Hematopoietic multipotent progenitor cell treated with erythropoietin and hydrocortisone succinate and interleukin-3 and kit ligand, for 17 days (in vitro differentiated cells): ENCODE measurements around the gene SLCO3A1.
"Not testable (repeated sequence)": the region's sequence is repeated elsewhere in the genome, so short reads cannot be mapped to it uniquely, and the experiment has no call there.

Experiments
- DNase-seq: peaks from one replicate; pipeline ENCODE4 v3.0.0-alpha.2; 2015; ENCODE audit warnings: low spot score

The SLCO3A1 gene

DNA sequence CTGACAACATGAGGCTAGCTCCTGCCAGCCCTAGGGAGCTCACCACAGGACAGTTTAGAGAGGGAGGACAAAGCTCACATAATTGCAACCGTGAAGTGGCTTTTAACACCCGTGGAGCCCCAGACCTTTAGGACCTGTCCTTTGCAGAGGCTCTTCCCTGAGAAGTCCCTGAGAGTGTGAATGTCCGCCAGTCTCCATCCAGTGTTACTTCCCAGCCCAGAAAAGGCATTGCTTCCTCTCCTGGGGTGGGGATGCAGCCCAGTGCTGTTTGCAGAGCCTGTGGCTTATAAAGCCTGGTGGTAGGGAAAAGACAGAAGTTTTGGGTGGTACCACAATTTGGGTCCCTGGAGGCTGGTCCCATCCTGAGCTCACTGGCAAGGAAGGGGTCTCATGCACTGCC lies 182.0 kb downstream of the SLCO3A1 start:
- DNase-seq, result no peak

DNA sequence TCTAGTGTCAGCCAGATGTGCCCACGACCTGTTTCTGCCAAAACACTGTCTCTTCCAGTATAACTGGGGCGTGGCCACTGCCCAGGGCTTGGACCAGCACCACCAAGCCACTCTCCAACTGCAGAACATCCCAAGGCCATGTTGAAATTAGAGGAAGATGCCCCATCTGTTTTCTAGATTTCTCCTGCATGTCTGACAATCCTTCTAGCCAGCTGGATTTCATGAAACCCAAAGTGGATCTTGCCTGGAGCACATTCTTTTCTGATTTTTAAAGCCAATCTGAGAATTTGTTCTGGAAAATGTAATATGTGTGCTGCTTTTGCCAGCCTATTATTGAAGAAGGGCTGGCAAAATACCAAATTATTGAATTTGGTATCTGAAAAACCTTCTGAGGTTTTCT lies 182.5 kb downstream of the SLCO3A1 start:
- no peak for DNase-seq

DNA sequence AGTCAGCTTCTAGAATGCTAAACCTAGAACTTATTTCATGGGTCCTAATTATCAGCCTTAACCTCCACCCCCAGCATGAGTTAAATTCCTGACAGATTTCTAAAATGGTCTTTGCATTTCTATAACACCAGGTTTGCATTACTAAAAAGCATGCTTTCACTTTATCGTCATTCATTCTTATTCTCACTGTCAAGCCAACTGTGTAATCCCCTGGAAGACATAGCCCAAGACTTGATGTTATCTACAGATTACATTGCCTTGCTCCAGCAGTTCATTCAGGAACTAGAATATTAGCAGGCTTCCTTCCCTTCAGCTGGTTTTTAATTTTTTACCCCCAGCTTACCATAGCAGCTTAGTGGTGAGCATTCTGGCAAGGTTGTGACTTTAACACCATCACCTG lies 184.0 kb downstream of the SLCO3A1 start:
- DNase-seq, result no peak

- no peak for DNase-seq
Observed at GRCh38 chr15:92040350-92040749, 186.8 kb downstream of the SLCO3A1 start.

- no peak for DNase-seq
Observed at GRCh38 chr15:92041371-92041770, 187.9 kb downstream of the SLCO3A1 start.

GRCh38 chr15:92043283-92043682 lies 189.8 kb downstream of the SLCO3A1 start:
- DNase-seq, result no peak

- DNase-seq, result no peak
Observed at GRCh38 chr15:92044203-92044909, 190.8 kb downstream of the SLCO3A1 start.

GRCh38 chr15:92047900-92048299 lies 194.4 kb downstream of the SLCO3A1 start:
- DNase-seq, result no peak

DNA sequence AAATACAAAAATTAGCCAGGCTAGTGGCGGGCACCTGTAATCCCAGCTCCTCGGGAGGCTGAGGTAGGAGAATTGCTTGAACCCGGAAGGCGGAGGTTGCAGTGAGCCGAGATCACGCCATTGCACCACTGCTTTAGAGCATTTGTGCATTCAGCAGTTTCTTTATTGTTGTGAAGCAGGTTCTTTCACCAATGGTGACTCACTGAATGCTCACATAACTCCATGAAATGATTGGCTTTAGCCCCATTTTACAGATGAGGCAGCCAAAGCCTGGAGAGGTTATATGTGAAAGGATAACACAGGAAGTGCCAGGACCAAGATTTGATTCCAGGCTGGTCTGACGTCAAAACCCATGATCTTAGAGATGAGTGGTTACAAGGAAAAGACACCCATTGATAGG lies 195.2 kb downstream of the SLCO3A1 start:
- no peak for DNase-seq

GRCh38 chr15:92049290-92049989 lies 195.9 kb downstream of the SLCO3A1 start:
- no peak for DNase-seq

GRCh38 chr15:92050220-92050898 lies 196.9 kb downstream of the SLCO3A1 start:
- no peak for DNase-seq

- no peak for DNase-seq
Observed at GRCh38 chr15:92051716-92052115, 198.2 kb downstream of the SLCO3A1 start.

DNA sequence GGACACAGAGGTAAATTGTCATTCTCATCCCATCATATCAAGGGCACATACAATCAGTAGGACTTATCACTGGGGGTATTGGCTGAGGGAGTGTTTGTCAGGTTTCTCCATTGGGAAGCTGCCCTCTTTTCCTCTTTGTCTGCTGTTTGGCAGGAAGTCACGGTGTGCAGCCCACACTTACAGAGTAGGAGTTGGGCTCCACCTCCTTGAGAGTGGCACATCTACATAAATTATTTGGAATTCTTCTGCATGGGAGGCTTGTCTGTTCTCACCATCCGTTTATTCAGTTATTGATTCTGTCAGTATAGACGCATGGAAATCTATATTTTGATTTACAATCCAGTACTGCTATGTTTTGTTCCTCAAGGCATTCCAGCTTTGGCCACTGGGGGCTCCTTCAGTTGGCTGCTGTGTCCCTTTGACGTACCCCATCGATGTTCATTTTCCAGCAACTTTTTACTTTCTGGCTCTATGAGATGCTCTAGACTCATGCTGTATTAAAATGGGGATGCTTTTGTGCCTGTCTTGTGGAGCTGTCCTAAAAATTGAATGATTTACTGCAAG lies 200.3 kb downstream of the SLCO3A1 start:
- no peak for DNase-seq

GRCh38 chr15:92056875-92057274 lies 203.4 kb downstream of the SLCO3A1 start:
- no peak for DNase-seq

- no peak for DNase-seq
Observed at GRCh38 chr15:92059036-92059970, 205.8 kb downstream of the SLCO3A1 start.

GRCh38 chr15:92059971-92060311 lies 206.4 kb downstream of the SLCO3A1 start:
- not testable (repeated sequence) for DNase-seq

GRCh38 chr15:92061511-92062195 lies 208.1 kb downstream of the SLCO3A1 start:
- DNase-seq, result no peak

DNA sequence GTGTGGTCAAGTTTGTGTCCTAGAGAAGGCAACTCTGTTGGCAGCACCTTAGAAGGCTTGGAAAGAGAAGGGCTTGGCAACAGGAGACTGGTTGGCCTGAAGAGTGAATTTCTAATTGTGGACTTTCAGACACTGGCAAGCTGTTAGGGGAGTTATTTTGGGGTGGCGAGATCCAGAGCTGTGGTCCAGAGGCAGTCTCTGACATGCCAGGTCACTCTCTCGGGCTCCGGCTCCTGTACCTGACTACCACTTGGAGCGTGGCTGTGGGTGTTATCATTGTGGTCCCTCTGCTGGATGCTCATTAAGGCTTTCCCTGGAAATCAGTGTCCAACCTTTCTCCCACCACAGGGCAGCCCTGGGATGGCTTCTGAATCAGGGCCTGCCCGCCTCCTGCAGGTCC lies 209.0 kb downstream of the SLCO3A1 start:
- no peak for DNase-seq

- DNase-seq, result no peak
Observed at GRCh38 chr15:92068121-92068520, 214.6 kb downstream of the SLCO3A1 start.

DNA sequence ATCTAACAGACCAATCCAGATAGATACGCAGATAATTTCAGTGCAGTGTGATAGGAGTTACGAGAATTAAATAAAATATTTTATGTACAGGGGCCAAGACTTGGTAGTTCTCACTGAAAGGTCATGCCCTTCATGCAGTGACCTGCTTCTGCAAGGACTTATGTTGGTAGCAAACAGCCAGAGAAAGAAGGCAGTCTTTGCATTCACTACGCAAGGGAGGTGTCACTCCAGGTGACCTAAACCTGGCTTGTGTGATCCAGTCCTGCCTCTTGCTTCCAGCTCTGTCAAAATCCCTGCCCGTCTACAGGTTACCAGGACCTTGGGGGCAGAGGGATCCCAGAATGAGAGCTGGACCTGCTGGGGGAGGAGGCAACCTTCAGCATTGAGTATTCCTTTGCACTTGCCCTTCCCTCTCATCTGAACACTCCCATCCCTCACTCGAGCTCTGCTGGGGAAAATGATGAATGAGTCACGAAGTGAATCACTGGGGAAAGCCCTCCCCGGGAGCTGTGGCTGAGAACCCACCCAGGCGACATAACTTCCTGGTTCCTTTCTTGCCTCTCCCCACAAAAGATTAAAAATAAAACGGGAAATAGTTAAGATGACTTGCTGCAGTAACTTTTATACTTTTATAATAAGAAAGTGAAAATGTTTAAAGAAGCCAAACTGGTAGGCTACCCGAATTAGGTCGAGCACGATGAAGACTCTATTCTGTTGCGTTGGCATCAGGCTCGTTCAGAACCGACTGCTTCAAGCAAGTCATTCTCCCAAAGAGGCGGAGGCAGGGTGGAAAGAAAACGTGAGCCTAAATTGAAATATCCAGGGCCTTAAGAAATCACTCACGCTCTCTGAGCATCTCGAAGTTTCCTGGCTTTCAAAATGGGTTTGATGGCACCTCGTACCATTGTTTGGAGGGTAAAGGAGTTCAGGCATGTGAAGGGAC lies 216.1 kb downstream of the SLCO3A1 start:
- DNase-seq, result no peak
